ENCODE measurements around the gene SAC3D1. TPM values are rescaled to one million over a fixed set of nuclear protein-coding genes. Genes with fewer than 3 reads are reported as not detected.

Gene SAC3D1
- total RNA-seq, 1 donor from 2014 or later: 18.6 TPM

- no peak for DNase-seq (ENCODE audit: low spot score)
- Mint-ChIP-seq H3K36me3 (ENCODE audit: low read depth) (peaks cover 8% of the 10 kb centered on the region), H3K27ac (no peak overlapping the region), H3K4me1 (ENCODE audit: low read depth) (no peaks in the 10 kb centered on the region), H3K9me3 (no peaks in the 10 kb centered on the region), H3K4me3 (ENCODE audit: low read depth) (no peak overlapping the region), H3K27me3 (ENCODE audit: low read depth) (no peaks in the 10 kb centered on the region)
- intact Hi-C loops (cut with micrococcal nuclease): no loop called here
Measured at GRCh38 chr11:65034423-65034822, 6.6 kb upstream of the SAC3D1 start.

- Mint-ChIP-seq H3K9me3 (no peaks in the 10 kb centered on the region), H3K27ac (no peak overlapping the region), H3K36me3 (ENCODE audit: low read depth) (peaks cover 8% of the 10 kb centered on the region), H3K4me3 (ENCODE audit: low read depth) (no peak overlapping the region), H3K4me1 (ENCODE audit: low read depth) (peaks cover 3% of the 10 kb centered on the region), H3K27me3 (ENCODE audit: low read depth) (no peaks in the 10 kb centered on the region)
- intact Hi-C loops (cut with micrococcal nuclease): no loop called here
- DNase-seq (ENCODE audit: low spot score): no peak
Measured at GRCh38 chr11:65035579-65035978, 5.4 kb upstream of the SAC3D1 start.

DNA sequence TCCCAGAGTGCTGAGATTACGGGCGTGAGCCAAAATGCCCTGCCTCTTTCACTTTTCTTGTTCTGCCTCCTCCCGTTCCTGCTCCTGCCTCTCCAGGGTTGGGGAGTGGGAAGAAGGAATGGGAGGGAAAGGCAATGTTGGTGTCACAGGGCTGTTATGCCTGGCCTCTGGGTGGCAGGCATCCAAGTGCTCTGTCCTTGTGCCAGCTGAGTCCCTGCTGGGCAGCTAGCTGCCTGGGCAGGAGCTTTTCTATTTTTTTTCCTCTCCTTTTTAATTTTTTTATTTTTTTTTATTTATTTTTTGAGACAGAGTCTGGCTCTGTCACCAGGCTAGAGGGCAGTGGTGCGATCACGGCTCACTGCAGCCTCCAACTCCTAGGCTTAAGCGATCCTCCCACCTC is 4.1 kb upstream of the SAC3D1 start:
- Mint-ChIP-seq H3K27ac (no peak overlapping the region), H3K9me3 (no peaks in the 10 kb centered on the region), H3K36me3 (ENCODE audit: low read depth) (peaks cover 7% of the 10 kb centered on the region), H3K4me1 (ENCODE audit: low read depth) (peaks cover 3% of the 10 kb centered on the region), H3K4me3 (ENCODE audit: low read depth) (no peak overlapping the region), H3K27me3 (ENCODE audit: low read depth) (no peaks in the 10 kb centered on the region)
- DNase-seq (ENCODE audit: low spot score): no peak
- intact Hi-C loops (cut with micrococcal nuclease): no loop called here

- intact Hi-C loops (cut with micrococcal nuclease): loop anchor here (1.0 to 5.0 kb wide), 3 partner anchors 42 to 123 kb away; partner anchors contain the start of genes ATG2A, CDCA5, TM7SF2 and ZFPL1
- Mint-ChIP-seq H3K27ac (peak overlapping the region; percentile 96), H3K4me1 (ENCODE audit: low read depth) (peaks cover 18% of the 10 kb centered on the region), H3K36me3 (ENCODE audit: low read depth) (peaks cover 20% of the 10 kb centered on the region), H3K27me3 (ENCODE audit: low read depth) (no peaks in the 10 kb centered on the region), H3K9me3 (no peaks in the 10 kb centered on the region), H3K4me3 (ENCODE audit: low read depth) (peak overlapping the region; percentile 86)
- no peak for DNase-seq (ENCODE audit: low spot score)
Measured at GRCh38 chr11:65040520-65040846, 527 bp upstream of the SAC3D1 start.

DNA sequence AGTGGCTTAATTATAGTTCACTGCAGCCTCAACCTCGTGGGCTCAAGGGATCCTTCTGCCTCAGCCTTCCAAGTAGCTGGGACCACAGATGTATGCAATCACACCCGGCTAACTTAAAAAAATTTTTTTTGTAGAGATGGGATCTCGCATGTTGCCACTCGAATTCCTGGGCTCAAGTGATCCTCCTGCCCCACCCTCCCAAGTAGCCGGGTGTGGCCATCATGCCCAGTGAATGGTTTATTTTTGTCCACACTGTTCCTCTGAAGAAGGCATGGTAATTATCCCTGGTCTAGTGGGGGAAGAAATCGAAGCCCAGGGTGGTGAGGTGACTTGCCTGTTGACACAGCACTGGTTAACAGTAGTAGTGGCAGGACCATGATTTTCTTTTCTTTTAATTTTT is 1.9 kb downstream of the SAC3D1 start:
- no peaks in the 10 kb centered on the region for H3K27me3 Mint-ChIP-seq (ENCODE audit: low read depth)
- intact Hi-C loops (cut with micrococcal nuclease): loop anchor here (5.0 kb wide), 1 partner anchor 39 kb away; the partner anchor contains the start of genes CDCA5 and ZFPL1
- H3K4me1 Mint-ChIP-seq (ENCODE audit: low read depth): peaks cover 24% of the 10 kb centered on the region
- no peak for DNase-seq (ENCODE audit: low spot score)
- H3K4me3 Mint-ChIP-seq (ENCODE audit: low read depth): peak overlapping the region; percentile 88
- H3K9me3 Mint-ChIP-seq: no peaks in the 10 kb centered on the region
- H3K27ac Mint-ChIP-seq: no peak overlapping the region
- H3K36me3 Mint-ChIP-seq (ENCODE audit: low read depth): peaks cover 20% of the 10 kb centered on the region

GRCh38 chr11:65043881-65044501 is 3.0 kb downstream of the SAC3D1 start:
- no peaks in the 10 kb centered on the region for H3K27me3 Mint-ChIP-seq (ENCODE audit: low read depth)
- no peaks in the 10 kb centered on the region for H3K9me3 Mint-ChIP-seq
- intact Hi-C loops (cut with micrococcal nuclease): loop anchor here (5.0 kb wide), 1 partner anchor 38 kb away; the partner anchor contains the start of genes CDCA5 and ZFPL1
- no peak for DNase-seq (ENCODE audit: low spot score)
- H3K27ac Mint-ChIP-seq: no peak overlapping the region
- H3K36me3 Mint-ChIP-seq (ENCODE audit: low read depth): peaks cover 20% of the 10 kb centered on the region
- peaks cover 28% of the 10 kb centered on the region for H3K4me1 Mint-ChIP-seq (ENCODE audit: low read depth)
- no peak overlapping the region for H3K4me3 Mint-ChIP-seq (ENCODE audit: low read depth)

- H3K9me3 Mint-ChIP-seq: no peaks in the 10 kb centered on the region
- intact Hi-C loops (cut with micrococcal nuclease): no loop called here
- H3K27ac Mint-ChIP-seq: no peak overlapping the region
- peaks cover 20% of the 10 kb centered on the region for H3K36me3 Mint-ChIP-seq (ENCODE audit: low read depth)
- no peak overlapping the region for H3K4me3 Mint-ChIP-seq (ENCODE audit: low read depth)
- peaks cover 27% of the 10 kb centered on the region for H3K4me1 Mint-ChIP-seq (ENCODE audit: low read depth)
- H3K27me3 Mint-ChIP-seq (ENCODE audit: low read depth): no peaks in the 10 kb centered on the region
- no peak for DNase-seq (ENCODE audit: low spot score)
Measured at GRCh38 chr11:65045061-65045460, 4.1 kb downstream of the SAC3D1 start.

GRCh38 chr11:65045728-65046127 is 4.7 kb downstream of the SAC3D1 start:
- Mint-ChIP-seq H3K9me3 (no peaks in the 10 kb centered on the region), H3K27me3 (ENCODE audit: low read depth) (no peaks in the 10 kb centered on the region), H3K4me3 (ENCODE audit: low read depth) (no peak overlapping the region), H3K4me1 (ENCODE audit: low read depth) (peaks cover 25% of the 10 kb centered on the region), H3K36me3 (ENCODE audit: low read depth) (peaks cover 20% of the 10 kb centered on the region), H3K27ac (no peak overlapping the region)
- intact Hi-C loops (cut with micrococcal nuclease): no loop called here
- DNase-seq (ENCODE audit: low spot score): no peak

DNA sequence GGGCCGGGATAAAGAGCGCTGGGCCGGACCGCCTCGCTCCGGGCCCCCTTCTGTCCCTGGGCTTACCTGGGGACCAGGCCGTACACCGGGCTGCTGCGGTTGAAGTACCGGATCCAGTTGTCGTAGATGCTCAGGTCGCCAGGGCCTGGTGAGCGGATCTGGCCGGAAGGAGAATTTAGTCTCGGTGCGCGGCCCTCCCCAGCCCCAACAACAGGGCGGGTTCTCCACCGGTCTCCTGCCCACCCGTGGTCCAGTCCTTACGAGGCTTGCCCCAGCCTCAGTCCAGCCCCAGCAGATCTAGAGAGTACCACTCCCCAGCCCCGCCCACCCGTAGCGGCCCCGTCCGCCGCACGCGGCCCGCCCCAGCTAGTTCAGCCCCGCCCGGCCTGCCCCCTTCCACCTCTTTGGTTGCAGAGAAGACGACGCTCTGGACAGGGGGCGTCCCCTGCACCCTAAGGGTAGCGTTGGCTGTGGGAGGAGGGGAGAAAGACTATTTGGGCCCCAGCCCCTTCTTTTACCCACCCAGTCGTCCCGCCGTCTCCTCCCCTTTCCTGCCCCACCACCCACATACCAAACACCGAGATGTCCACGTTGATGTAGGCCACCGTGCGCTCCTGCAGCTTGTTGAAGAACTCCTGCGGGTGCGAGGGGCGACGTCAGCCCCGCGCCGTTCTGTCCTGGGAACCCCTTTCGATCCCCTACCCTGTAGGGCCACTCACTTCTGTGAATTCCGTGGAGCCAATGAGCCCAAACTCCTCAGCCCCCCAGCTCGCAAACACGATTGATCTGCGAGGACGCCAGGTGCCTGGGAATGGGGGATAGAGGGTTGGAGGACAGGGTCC is 6.8 kb downstream of the SAC3D1 start:
- peak overlapping the region; percentile 65 for H3K27ac Mint-ChIP-seq
- H3K27me3 Mint-ChIP-seq (ENCODE audit: low read depth): no peaks in the 10 kb centered on the region
- H3K4me3 Mint-ChIP-seq (ENCODE audit: low read depth): peak overlapping the region; percentile 75
- peaks cover 17% of the 10 kb centered on the region for H3K36me3 Mint-ChIP-seq (ENCODE audit: low read depth)
- peaks cover 22% of the 10 kb centered on the region for H3K4me1 Mint-ChIP-seq (ENCODE audit: low read depth)
- intact Hi-C loops (cut with micrococcal nuclease): no loop called here
- DNase-seq (ENCODE audit: low spot score): no peak
- no peaks in the 10 kb centered on the region for H3K9me3 Mint-ChIP-seq

- no peaks in the 10 kb centered on the region for H3K9me3 Mint-ChIP-seq
- DNase-seq (ENCODE audit: low spot score): no peak
- no peaks in the 10 kb centered on the region for H3K27me3 Mint-ChIP-seq (ENCODE audit: low read depth)
- no peak overlapping the region for H3K4me3 Mint-ChIP-seq (ENCODE audit: low read depth)
- intact Hi-C loops (cut with micrococcal nuclease): no loop called here
- H3K36me3 Mint-ChIP-seq (ENCODE audit: low read depth): no peaks in the 10 kb centered on the region
- peaks cover 21% of the 10 kb centered on the region for H3K4me1 Mint-ChIP-seq (ENCODE audit: low read depth)
- no peak overlapping the region for H3K27ac Mint-ChIP-seq
Measured at GRCh38 chr11:65051398-65051858, 10.4 kb downstream of the SAC3D1 start.

DNA sequence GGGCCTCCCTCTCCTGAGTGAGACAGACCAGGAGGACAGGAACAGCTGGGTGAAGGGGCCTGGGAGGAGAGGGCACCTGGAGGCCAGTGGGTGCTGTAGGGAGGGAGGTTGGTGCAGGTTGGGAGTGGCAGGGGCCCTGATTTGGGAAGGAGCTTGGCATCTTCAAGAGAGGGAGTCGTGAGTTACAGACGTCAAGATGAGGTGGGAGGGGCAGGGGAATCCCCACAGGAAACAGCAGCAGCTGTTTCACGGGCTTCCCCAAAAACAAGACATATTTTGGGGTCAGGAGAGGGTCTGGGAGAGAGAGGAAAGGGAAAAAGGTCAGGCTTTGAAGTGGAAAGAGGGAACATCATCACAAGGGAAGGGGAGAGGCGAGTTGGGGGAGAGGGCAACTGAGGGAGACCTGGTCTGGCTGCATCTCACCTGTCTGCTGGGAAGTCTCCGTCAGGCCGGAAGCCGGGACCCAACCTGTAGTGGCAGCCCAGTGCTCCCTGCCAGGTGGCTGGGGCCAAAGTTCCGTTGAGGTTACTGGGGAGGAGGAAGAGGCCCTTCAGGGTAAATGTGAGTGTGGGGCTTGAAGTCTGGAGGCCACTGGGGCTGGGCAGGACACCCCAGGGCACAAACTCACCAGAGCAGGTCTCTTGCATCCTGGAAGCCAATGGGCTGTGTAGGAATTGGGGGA is 13.0 kb downstream of the SAC3D1 start:
- no peak for DNase-seq (ENCODE audit: low spot score)
- intact Hi-C loops (cut with micrococcal nuclease): no loop called here

GRCh38 chr11:65055538-65055937 is 14.5 kb downstream of the SAC3D1 start:
- Mint-ChIP-seq H3K36me3 (ENCODE audit: low read depth) (no peaks in the 10 kb centered on the region), H3K4me1 (ENCODE audit: low read depth) (peaks cover 17% of the 10 kb centered on the region), H3K27me3 (ENCODE audit: low read depth) (no peaks in the 10 kb centered on the region), H3K9me3 (no peaks in the 10 kb centered on the region), H3K4me3 (ENCODE audit: low read depth) (no peak overlapping the region), H3K27ac (no peak overlapping the region)
- DNase-seq (ENCODE audit: low spot score): no peak
- intact Hi-C loops (cut with micrococcal nuclease): no loop called here

More for the DNA sequence above, 13.0 kb downstream of the SAC3D1 start:
- no peak overlapping the region for H3K27ac Mint-ChIP-seq
- H3K4me1 Mint-ChIP-seq (ENCODE audit: low read depth): peaks cover 13% of the 10 kb centered on the region
- no peaks in the 10 kb centered on the region for H3K36me3 Mint-ChIP-seq (ENCODE audit: low read depth)
- no peaks in the 10 kb centered on the region for H3K27me3 Mint-ChIP-seq (ENCODE audit: low read depth)
- no peak overlapping the region for H3K4me3 Mint-ChIP-seq (ENCODE audit: low read depth)
- no peaks in the 10 kb centered on the region for H3K9me3 Mint-ChIP-seq

- intact Hi-C loops (cut with micrococcal nuclease): no loop called here
- Mint-ChIP-seq H3K27ac (no peak overlapping the region), H3K4me3 (ENCODE audit: low read depth) (no peak overlapping the region), H3K36me3 (ENCODE audit: low read depth) (no peaks in the 10 kb centered on the region), H3K4me1 (ENCODE audit: low read depth) (peaks cover 20% of the 10 kb centered on the region), H3K27me3 (ENCODE audit: low read depth) (no peaks in the 10 kb centered on the region), H3K9me3 (no peaks in the 10 kb centered on the region)
- DNase-seq (ENCODE audit: low spot score): no peak
Measured at GRCh38 chr11:65056999-65057398, 16.0 kb downstream of the SAC3D1 start.
